ENCODE data around the gene ANO1.

Gene ANO1

GRCh38 chr11:70158757-70159389, 80.8 kb downstream of the ANO1 start:
- Histone ChIP-seq H3K4me3 (ENCODE audit: low read depth, low read length, poor library complexity, severe bottlenecking) (no peak overlapping the region), H4K20me1 (ENCODE audit: insufficient read depth, low read length) (no peaks in the 10 kb centered on the region), H3K4me1 (ENCODE audit: insufficient read depth, low read length, severe bottlenecking) (no peaks in the 10 kb centered on the region), H3K9ac (ENCODE audit: low read length) (no peak overlapping the region), H3F3A (ENCODE audit: insufficient read depth, low read length) (no peaks in the 10 kb centered on the region), H3K9me3 (ENCODE audit: low read length) (no peaks in the 10 kb centered on the region), H3K27ac (ENCODE audit: low read depth, low read length, poor library complexity, severe bottlenecking) (no peak overlapping the region), H2AFZ (ENCODE audit: low read length) (no peak overlapping the region), H3K9me2 (ENCODE audit: low read depth, low read length) (no peaks in the 10 kb centered on the region), H3K4me2 (ENCODE audit: low read length) (no peak overlapping the region), H3K79me2 (ENCODE audit: insufficient read depth, low read length) (no peaks in the 10 kb centered on the region), H3K36me3 (ENCODE audit: insufficient read depth, low read length) (no peaks in the 10 kb centered on the region), H3K27me3 (ENCODE audit: insufficient read depth, low read length) (no peaks in the 10 kb centered on the region; the same call in 1 of the 2 replicates)
- TF ChIP-seq EZH2 (IDR thresholded peaks at IDR 0.05; ENCODE audit: borderline replicate concordance, low read length) (no peak), CTCF (IDR thresholded peaks at IDR 0.05; ENCODE audit: low read length) (no peak)

- Histone ChIP-seq H3F3A (ENCODE audit: insufficient read depth, low read length) (no peaks in the 10 kb centered on the region), H3K4me1 (ENCODE audit: insufficient read depth, low read length, severe bottlenecking) (no peaks in the 10 kb centered on the region), H3K4me2 (ENCODE audit: low read length) (no peak overlapping the region)
Measured at GRCh38 chr11:70159627-70160570, 81.8 kb downstream of the ANO1 start.

More at GRCh38 chr11:70159627-70160570, 81.8 kb downstream of the ANO1 start:
- Histone ChIP-seq H3K27me3 (ENCODE audit: insufficient read depth, low read length) (no peaks in the 10 kb centered on the region; the same call in 1 of the 2 replicates), H3K9me2 (ENCODE audit: low read depth, low read length) (no peaks in the 10 kb centered on the region), H4K20me1 (ENCODE audit: insufficient read depth, low read length) (no peaks in the 10 kb centered on the region), H3K9me3 (ENCODE audit: low read length) (no peaks in the 10 kb centered on the region), H3K36me3 (ENCODE audit: insufficient read depth, low read length) (no peaks in the 10 kb centered on the region), H3K9ac (ENCODE audit: low read length) (no peak overlapping the region), H3K4me3 (ENCODE audit: low read depth, low read length, poor library complexity, severe bottlenecking) (no peak overlapping the region), H3K79me2 (ENCODE audit: insufficient read depth, low read length) (no peaks in the 10 kb centered on the region), H2AFZ (ENCODE audit: low read length) (no peak overlapping the region), H3K27ac (ENCODE audit: low read depth, low read length, poor library complexity, severe bottlenecking) (no peak overlapping the region)
- TF ChIP-seq EZH2 (IDR thresholded peaks at IDR 0.05; ENCODE audit: borderline replicate concordance, low read length) (no peak), CTCF (IDR thresholded peaks at IDR 0.05; ENCODE audit: low read length) (no peak)
